ENCODE measurements around the gene CMSS1.

GRCh38 chr3:100157685-100158084 lies 340.0 kb downstream of the CMSS1 start:
- TF ChIP-seq POLR2AphosphoS5 (IDR thresholded peaks at IDR 0.05; ENCODE audit: low read depth, low read length) (no peak), POLR2A (IDR thresholded peaks at IDR 0.05; ENCODE audit: low read depth, low read length) (no peak)
